HCT116 (cell line): ENCODE data around the gene NXPE2.

Experiments
- CEBPB ChIP-seq: IDR thresholded peaks from 2 replicates; pipeline ENCODE4 v1.6.1; 2012; ENCODE audit warnings: low read depth
- EZH2 ChIP-seq: fragments of 200-600 bp; sonication (generic); IDR thresholded peaks from 2 replicates; pipeline ENCODE4 v1.6.1; 2017; ENCODE audit warnings: antibody characterized with exemption, mixed run types
- JUND ChIP-seq: IDR thresholded peaks from 2 replicates; pipeline ENCODE4 v1.6.1; 2012
- POLR2A ChIP-seq: IDR thresholded peaks from 2 replicates; pipeline ENCODE4 v1.7.0; 2011; ENCODE audit warnings: borderline replicate concordance; ENCODE audit not compliant: insufficient read depth, insufficient read length; ENCODE audit errors: extremely low read depth
- POLR2AphosphoS5 ChIP-seq: IDR thresholded peaks from 2 replicates; pipeline ENCODE4 v1.6.1; 2011; ENCODE audit warnings: mild to moderate bottlenecking, low read depth, low read length, moderate library complexity
- RAD21 ChIP-seq: IDR thresholded peaks from 2 replicates; pipeline ENCODE4 v1.6.1; 2012; ENCODE audit warnings: low read depth, mild to moderate bottlenecking
- SP1 ChIP-seq: IDR thresholded peaks from 2 replicates; pipeline ENCODE4 v1.6.1; 2012; ENCODE audit warnings: low read depth
- SRF ChIP-seq: IDR thresholded peaks from 2 replicates; pipeline ENCODE4 v1.6.1; 2012; ENCODE audit warnings: low read depth
- TCF7L2 ChIP-seq: IDR thresholded peaks from 2 replicates; pipeline ENCODE4 v1.7.0; 2011; ENCODE audit warnings: borderline replicate concordance, inconsistent platforms; ENCODE audit not compliant: insufficient read depth, insufficient read length; ENCODE audit errors: extremely low read depth
- ZNF274 ChIP-seq: fragments of 200-500 bp; sonication (Bioruptor generic); IDR thresholded peaks from 2 replicates; pipeline ENCODE4 v1.6.1; 2014; ENCODE audit warnings: mild to moderate bottlenecking, low read depth, low read length, inconsistent platforms
- TF ChIP-seq, protein P1 (sequence below), 3 experiments: fragments of 200-600 bp in 1 of 3; sonication (generic) in 1 of 3; IDR thresholded peaks in 2 of 3; conservative IDR thresholded peaks in 1 of 3; 2 replicates each; pipeline ENCODE4 v1.5.1; 2012 to 2017; ENCODE audit warnings: low read depth in 2 of 3, low read length in 2 of 3, antibody characterized with exemption in 1 of 3, borderline replicate concordance in 1 of 3, control low read depth in 1 of 3, mild to moderate bottlenecking in 1 of 3, mixed read lengths in 1 of 3, mixed run types in 1 of 3, moderate library complexity in 1 of 3; ENCODE audit not compliant: insufficient read depth in 1 of 3
- TF ChIP-seq, protein P2 (sequence below): IDR thresholded peaks from 2 replicates; pipeline ENCODE4 v1.6.1; 2012

DNA sequence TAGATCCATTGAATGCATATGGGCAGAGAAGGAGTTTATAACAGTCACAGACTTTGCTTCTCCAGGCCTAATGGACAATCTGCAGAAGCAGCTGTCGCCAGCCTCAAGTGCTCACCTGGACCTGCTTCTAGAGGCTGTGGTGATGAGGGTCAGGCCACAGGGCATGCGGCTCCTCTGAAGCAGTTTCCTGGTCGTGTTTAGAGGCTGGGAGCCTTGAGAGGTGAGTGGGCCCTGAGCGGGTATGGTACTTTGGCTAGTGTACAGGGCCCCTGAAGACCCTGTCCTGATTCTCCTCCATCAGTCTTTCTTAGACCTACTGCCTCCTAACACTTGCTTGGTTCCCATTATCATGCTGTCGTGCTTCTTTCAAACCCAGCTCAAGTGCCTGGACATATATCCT is 41.2 kb downstream of the NXPE2 start:
- TF ChIP-seq, protein P1, sequence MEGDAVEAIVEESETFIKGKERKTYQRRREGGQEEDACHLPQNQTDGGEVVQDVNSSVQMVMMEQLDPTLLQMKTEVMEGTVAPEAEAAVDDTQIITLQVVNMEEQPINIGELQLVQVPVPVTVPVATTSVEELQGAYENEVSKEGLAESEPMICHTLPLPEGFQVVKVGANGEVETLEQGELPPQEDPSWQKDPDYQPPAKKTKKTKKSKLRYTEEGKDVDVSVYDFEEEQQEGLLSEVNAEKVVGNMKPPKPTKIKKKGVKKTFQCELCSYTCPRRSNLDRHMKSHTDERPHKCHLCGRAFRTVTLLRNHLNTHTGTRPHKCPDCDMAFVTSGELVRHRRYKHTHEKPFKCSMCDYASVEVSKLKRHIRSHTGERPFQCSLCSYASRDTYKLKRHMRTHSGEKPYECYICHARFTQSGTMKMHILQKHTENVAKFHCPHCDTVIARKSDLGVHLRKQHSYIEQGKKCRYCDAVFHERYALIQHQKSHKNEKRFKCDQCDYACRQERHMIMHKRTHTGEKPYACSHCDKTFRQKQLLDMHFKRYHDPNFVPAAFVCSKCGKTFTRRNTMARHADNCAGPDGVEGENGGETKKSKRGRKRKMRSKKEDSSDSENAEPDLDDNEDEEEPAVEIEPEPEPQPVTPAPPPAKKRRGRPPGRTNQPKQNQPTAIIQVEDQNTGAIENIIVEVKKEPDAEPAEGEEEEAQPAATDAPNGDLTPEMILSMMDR (IDR thresholded peaks at IDR 0.05 in 2 of 3, conservative IDR thresholded peaks at IDR 0.05 in 1 of 3; ENCODE audit: borderline replicate concordance in 1 of 3, insufficient read depth in 1 of 3, low read depth in 2 of 3, low read length in 2 of 3), result no peak
- no peak for TF ChIP-seq ZNF274
- TF ChIP-seq, protein P2, sequence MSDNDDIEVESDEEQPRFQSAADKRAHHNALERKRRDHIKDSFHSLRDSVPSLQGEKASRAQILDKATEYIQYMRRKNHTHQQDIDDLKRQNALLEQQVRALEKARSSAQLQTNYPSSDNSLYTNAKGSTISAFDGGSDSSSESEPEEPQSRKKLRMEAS, result no peak
- TF ChIP-seq EZH2, result no peak
- TF ChIP-seq CEBPB, result no peak
- no peak for TF ChIP-seq POLR2AphosphoS5
- no peak for TF ChIP-seq RAD21
- TF ChIP-seq POLR2A, result no peak
- TF ChIP-seq SP1, result no peak
- TF ChIP-seq JUND, result no peak
- TF ChIP-seq TCF7L2, result no peak
- TF ChIP-seq SRF, result no peak
